GM21381 (cell line): ENCODE results near the gene OSTC.
"Not testable (repeated sequence)": the region's sequence is repeated elsewhere in the genome, so short reads cannot be mapped to it uniquely, and the experiment has no call there.

Experiments used
- ATAC-seq: cut with Tn5 transposase; IDR thresholded peaks from one replicate; pipeline ENCODE4 v1.9.1; 2021; ENCODE audit warnings: mild to moderate bottlenecking, moderate library complexity; ENCODE audit not compliant: unreplicated experiment

Gene OSTC

DNA sequence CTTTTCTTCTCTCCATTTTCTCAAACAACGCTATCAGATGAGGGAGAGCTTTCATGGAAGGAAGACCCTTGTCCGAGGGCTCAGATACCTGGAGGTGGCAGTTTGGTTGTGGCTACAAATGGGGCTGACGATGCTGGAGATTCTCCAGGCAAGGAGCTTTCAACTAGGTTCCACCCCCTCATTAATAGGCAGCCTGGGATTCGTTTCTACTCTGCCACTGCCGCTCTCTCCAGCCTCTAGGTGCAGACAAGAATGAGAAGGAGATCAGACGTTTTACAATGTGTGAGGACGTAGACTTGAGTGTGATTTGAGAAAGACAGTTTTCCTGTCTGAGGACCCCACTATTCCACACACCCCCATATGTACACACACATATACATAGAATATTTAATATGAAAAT lies 59.3 kb downstream of the OSTC start:
- ATAC-seq: no peak

- ATAC-seq: not testable (repeated sequence)
These were observed 60.2 kb downstream of the OSTC start for GRCh38 chr4:108710578-108710977.

GRCh38 chr4:108714880-108715279 lies 64.5 kb downstream of the OSTC start:
- no peak for ATAC-seq

- no peak for ATAC-seq
These were observed 65.9 kb downstream of the OSTC start for GRCh38 chr4:108716340-108716739.

DNA sequence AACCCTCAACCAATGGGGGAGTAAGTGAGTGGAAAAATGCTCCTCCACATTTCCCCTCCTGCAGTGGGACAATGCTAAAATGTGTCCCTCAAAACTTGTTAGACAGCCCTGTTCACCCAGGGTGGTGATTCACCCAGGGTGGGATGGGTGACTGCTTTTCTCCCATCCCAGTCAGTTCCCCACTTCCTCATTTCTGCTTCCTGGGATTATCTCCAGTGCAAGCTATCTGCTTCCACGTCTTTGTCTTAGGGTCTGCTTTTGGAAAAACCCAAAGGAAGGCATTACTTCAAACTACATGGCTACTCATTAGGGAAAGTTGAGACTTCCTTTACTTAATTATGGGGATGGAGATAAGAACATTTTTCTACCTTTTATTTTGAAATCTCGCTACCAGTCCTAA lies 67.0 kb downstream of the OSTC start:
- ATAC-seq: no peak
